Aorta (tissue), 5 donors: Measurements from ENCODE around the gene PLPP3. TPM values are rescaled to one million over a fixed set of nuclear protein-coding genes. Genes with fewer than 3 reads are reported as not detected.

Experiments
- ATAC-seq: fragments of 200-7000 bp; cut with Tn5 transposase; one replicate; pipeline ENCODE4 v1.9.1; 2022; ENCODE audit warnings: moderate library complexity; ENCODE audit not compliant: low FRiP score
- DNase-seq, 2 donors: peaks; one replicate each; pipeline ENCODE4 v3.0.0-alpha.2; 2020
- H3K27ac ChIP-seq, 2 donors: one replicate each; pipeline ENCODE4 v1.5.1; 2013; ENCODE audit warnings: low read length in 2 of 2, mild to moderate bottlenecking in 2 of 2, moderate library complexity in 2 of 2, control low read depth in 1 of 2, inconsistent platforms in 1 of 2, low read depth in 1 of 2
- H3K27me3 ChIP-seq, 2 donors: one replicate each; pipeline ENCODE4 v1.6.1; 2013; ENCODE audit warnings: control low read depth in 1 of 2, low read length in 1 of 2, mild to moderate bottlenecking in 1 of 2, moderate library complexity in 1 of 2; ENCODE audit not compliant: insufficient read depth in 2 of 2, control insufficient read depth in 1 of 2
- H3K36me3 ChIP-seq, 2 donors: one replicate each; pipeline ENCODE4 v1.6.1; 2013; ENCODE audit warnings: control low read depth in 1 of 2, low read length in 1 of 2, mild to moderate bottlenecking in 1 of 2; ENCODE audit not compliant: insufficient read depth in 2 of 2, control insufficient read depth in 1 of 2
- H3K4me1 ChIP-seq, 2 donors: one replicate each; pipeline ENCODE4 v1.6.1; 2013; ENCODE audit warnings: low read length in 2 of 2, control low read depth in 1 of 2, mild to moderate bottlenecking in 1 of 2, moderate library complexity in 1 of 2; ENCODE audit not compliant: insufficient read depth in 2 of 2, control insufficient read depth in 1 of 2
- H3K4me3 ChIP-seq, 2 donors: one replicate each; pipeline ENCODE4 v1.5.1; 2013; ENCODE audit warnings: low read length in 2 of 2, control low read depth in 1 of 2, mild to moderate bottlenecking in 1 of 2
- H3K9me3 ChIP-seq: one replicate; pipeline ENCODE4 v1.6.1; 2013; ENCODE audit warnings: mild to moderate bottlenecking, low read length; ENCODE audit not compliant: control insufficient read depth
- WGBS, 2 donors: extraction: QIAGEN DNeasy Blood & Tissue Kit; methylation state at CpG; one replicate each; pipeline ENCODE4 v1.1.7; 2013; 5-methylcytosine and 5-hydroxymethylcytosine counted together
- intact Hi-C, 2 donors: fragments of 100-400 bp; cut with DNase I; formaldehyde crosslinking; loops; one replicate each; pipeline versions ENCODE4 v1.14.2 to v1.15.0; 2022
- polyA plus RNA-seq, 2 donors: library from polyadenylated mRNA; stranded (reverse); fragments of 200-250 nt; gene quantifications; one replicate each; pipeline ENCODE4 v1.2.3, GENCODE V29; 2013
- total RNA-seq, 2 donors: library from RNA; stranded (reverse); fragmentation: NEBNext Ultra II Directional; extraction: Animal tissue kit (Norgen Biotek cat#: 25700); gene quantifications; one replicate each; pipeline ENCODE4 v1.2.1, GENCODE V29; 2021
- donor health status: healthy with polysubstance abuse.
- donor health status: Bipolar disorder and iron deficiency.
- donor health status: DM: no; HTN: no; CAD: no.
- donor health status: DM: no; HTN: no; CAD: no.
- donor health status: DM: yes; HTN: yes; CAD: no.

Gene PLPP3
- total and polyA plus RNA-seq, 4 donors, result 19.0 to 114 (median 94.2) TPM

DNA sequence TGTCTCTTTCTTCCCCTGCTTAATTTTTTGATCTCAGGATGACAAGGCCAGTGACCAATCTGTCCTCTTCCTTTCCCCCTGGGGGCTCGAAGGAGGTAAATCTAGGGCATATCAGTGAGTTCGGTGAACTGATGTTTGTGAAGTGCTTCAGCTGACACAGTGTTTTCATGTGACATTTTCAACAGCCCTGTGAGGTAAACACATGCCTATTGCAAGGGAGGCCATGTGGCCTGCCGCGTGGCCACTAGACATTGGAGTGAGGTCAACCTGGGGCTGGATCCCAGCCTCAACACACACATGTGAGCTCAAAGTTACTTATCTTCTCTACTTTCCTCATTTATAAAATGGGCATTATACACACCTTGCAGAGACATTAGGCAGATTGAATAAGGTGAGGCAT lies 126.3 kb downstream of the PLPP3 start:
- no peak for ATAC-seq

DNA sequence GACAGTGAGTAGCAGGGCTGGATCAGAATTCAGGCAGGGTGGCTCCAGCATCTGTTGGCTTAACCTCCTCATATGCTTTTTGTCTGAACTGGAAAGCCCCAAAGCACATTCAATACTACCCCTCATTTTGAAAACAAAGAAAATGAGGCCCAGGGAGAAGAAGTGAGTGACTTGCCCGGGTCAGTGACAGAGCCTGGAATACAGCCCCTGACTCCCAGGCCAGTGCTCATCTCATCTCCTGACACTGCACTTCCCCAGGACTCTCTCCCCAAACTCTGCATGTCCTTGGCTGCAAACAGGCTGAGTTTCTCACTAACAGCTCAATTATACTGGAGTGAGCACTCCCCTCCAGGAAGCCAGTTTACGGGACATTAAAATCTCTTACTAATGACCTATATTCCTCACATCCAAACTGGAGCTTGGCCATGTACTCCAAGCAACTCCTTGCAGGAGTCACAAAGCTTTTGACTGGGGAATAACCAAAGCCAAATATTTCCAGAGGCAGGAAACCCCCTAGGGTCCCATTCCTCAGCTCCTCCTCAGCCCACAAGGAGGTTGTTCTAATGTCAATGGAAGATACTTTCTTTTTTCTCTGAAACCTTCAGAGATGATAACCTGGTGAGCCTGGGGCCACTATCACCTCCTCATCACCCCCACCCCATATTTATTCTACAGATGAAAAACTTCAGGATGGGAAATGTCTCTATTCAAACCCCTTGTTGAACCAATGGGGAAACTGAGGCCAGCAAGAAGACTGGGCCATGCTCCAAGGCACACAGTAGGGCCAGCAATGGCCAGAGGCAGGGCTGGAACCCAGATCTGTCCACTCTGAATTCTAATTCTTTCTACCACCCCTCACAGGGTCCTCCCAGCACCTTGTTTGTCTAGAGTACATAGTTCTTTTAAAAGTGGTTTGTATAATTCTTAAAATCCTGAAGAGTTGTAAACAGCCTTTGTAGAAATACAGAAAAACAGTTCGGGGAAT lies 127.0 kb downstream of the PLPP3 start:
- 49 to 58% methylated on average over 3 of the region's 3 CpGs for WGBS, 2 donors
- intact Hi-C loops, result no loop called here
- DNase-seq (no peak), ATAC-seq (peak; percentile 12)
- Histone ChIP-seq H3K36me3 (no peaks in the 10 kb centered on the region), H3K27me3 (no peaks in the 10 kb centered on the region), H3K4me3 (no peak overlapping the region), H3K27ac (no peak overlapping the region), H3K9me3 (no peaks in the 10 kb centered on the region), H3K4me1 (peaks cover 0 to 2% of the 10 kb centered on the region in 2 donors)

More for the DNA sequence above, 126.3 kb downstream of the PLPP3 start:
- H3K36me3 ChIP-seq, result no peaks in the 10 kb centered on the region
- DNase-seq, result no peak
- no peaks in the 10 kb centered on the region for H3K27me3 ChIP-seq
- intact Hi-C loops, result no loop called here
- H3K4me1 ChIP-seq, result no peaks in the 10 kb centered on the region
- no peak overlapping the region for H3K4me3 ChIP-seq
- H3K27ac ChIP-seq, result no peak overlapping the region
- WGBS, 2 donors, result 90 to 95% methylated on average over 4 of the region's 4 CpGs
- H3K9me3 ChIP-seq, result no peaks in the 10 kb centered on the region

DNA sequence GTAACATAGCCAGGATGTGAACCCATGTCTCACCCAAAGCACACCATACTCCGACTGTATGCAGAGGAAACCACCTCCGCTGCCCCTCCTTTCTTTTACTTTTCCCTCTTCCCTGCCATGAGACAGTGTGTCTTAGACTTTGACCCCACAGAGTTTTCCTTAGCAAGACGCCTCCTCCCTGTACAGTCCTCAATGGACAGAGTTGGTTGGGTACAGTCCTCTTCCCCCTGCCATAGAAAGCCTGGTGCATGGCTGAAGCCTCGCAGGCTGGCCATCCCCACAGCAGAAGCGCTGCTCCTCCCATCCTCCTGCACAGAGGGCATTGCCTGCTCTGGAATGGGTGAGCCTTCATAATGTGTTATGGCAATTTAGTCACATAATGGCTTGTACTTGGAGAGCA lies 127.9 kb downstream of the PLPP3 start:
- H3K9me3 ChIP-seq, result no peaks in the 10 kb centered on the region
- peaks cover 4 to 8% of the 10 kb centered on the region in 2 donors for H3K4me1 ChIP-seq

DNA sequence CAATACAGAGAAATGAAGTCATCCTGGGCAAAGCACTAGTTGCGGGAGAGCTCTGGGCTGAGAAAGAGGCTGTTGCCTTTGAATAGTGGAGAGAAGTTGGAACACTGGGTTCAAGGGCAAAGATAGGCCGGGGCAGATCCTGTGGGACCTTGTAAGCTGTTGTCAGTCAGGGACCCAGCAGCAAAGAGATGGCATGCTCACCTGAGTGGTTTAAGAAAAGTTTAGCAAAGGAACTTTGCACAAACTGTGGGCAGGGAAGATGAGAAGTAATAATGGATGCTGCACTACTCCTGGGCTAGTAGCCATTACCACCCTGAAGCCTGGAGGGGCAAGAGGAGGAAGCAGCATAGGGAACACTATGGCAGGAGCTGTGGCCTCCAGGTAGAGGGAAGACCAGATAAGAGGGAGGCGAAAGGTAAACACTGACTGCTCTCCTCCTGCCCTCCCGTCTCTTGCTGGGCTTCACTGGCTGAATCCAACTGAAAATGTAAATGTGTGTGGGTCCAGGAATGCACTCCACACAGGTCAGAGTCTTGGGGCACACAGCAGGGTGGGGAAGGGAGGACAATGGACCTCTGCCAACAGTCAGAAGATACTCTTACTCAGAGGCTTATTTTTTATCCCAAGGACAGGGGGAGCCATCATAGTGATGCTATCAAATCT lies 129.2 kb downstream of the PLPP3 start:
- no peak for DNase-seq
- Histone ChIP-seq H3K4me3 (no peak overlapping the region), H3K4me1 (peaks cover 8 to 10% of the 10 kb centered on the region in 2 donors), H3K36me3 (no peaks in the 10 kb centered on the region), H3K27ac (peak overlapping the region in 1 of 2 donors; percentile 20), H3K27me3 (no peaks in the 10 kb centered on the region), H3K9me3 (no peaks in the 10 kb centered on the region)
- 85 to 86% methylated on average over 4 of the region's 4 CpGs for WGBS, 2 donors
- no peak for ATAC-seq
- intact Hi-C loops, result no loop called here

More for the DNA sequence above, 127.9 kb downstream of the PLPP3 start:
- intact Hi-C loops, result no loop called here
- no peak overlapping the region for H3K27ac ChIP-seq
- DNase-seq (no peak), ATAC-seq (no peak)
- no peaks in the 10 kb centered on the region for H3K36me3 ChIP-seq
- no peaks in the 10 kb centered on the region for H3K27me3 ChIP-seq
- 93 to 97% methylated on average over 5 of the region's 5 CpGs for WGBS, 2 donors
- H3K4me3 ChIP-seq, result no peak overlapping the region

DNA sequence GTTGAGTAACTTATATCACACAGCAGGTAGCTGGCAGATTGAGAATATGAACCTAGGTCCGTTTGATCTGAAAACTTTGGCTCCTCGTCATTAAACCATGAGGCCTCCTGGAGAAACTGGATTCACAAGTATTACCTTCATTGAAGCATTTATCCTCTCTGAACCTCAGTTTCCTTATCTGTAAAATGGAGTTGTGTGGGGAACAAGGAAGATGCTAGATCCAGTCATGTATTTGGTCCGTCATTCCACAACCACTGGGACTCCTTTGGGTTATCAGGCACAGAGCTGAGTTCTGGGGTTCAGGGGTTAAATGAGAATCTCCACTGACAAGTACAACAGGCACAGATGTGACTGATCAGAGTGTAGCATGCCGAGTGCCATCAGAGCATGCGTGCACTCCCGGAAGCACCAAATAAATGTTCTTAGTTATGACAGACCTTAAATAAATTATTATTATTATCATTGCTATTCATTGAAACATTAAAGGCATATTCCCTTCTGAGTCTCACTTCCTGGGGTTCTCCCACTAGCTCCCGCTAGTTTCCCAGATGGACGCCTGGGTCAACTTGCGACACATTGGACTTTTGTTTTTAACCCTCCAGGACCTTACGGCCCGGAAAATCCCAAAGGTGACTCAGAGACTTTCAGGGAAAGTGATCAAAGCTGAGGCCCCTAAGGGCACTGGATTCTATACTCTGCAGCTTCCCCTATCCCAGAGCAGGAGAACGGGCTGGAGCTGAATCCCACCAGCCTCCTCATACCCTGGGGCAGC lies 130.6 kb downstream of the PLPP3 start:
- no peak overlapping the region for H3K27ac ChIP-seq
- DNase-seq (no peak), ATAC-seq (no peak)
- no peaks in the 10 kb centered on the region for H3K36me3 ChIP-seq
- H3K27me3 ChIP-seq, result no peaks in the 10 kb centered on the region
- peaks cover 8 to 10% of the 10 kb centered on the region in 2 donors for H3K4me1 ChIP-seq
- no peaks in the 10 kb centered on the region for H3K9me3 ChIP-seq
- intact Hi-C loops, result no loop called here
- WGBS, 2 donors, result 67 to 74% methylated on average over 12 of the region's 12 CpGs
- H3K4me3 ChIP-seq, result no peak overlapping the region

DNA sequence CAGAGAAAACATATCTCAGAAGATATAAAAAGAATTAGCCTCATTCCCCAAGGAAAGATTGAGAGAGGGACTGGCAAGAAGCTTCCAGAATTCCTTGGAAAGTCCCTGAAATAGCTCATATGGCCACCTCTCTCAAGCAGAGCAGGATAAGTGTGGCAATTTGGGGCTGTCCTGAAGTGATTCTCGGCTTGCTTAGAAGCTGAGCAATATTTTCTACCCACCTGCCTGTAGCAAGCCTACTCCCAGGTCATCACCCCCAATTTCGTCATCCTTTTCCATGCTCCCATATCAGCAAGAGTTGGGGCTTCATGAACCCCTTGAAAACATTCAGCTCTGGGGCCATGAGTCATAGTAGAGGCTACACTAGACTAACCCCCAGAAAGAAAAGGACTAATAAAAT lies 131.5 kb downstream of the PLPP3 start:
- Histone ChIP-seq H3K4me3 (no peak overlapping the region), H3K4me1 (peaks cover 8 to 10% of the 10 kb centered on the region in 2 donors), H3K36me3 (no peaks in the 10 kb centered on the region), H3K27me3 (no peaks in the 10 kb centered on the region), H3K9me3 (no peaks in the 10 kb centered on the region), H3K27ac (peak overlapping the region in 1 of 2 donors; percentile 19)
- DNase-seq (no peak), ATAC-seq (peak; percentile 52)
- WGBS, 2 donors, result 43 to 50% methylated on average over 2 of the region's 2 CpGs
- intact Hi-C loops, result no loop called here

DNA sequence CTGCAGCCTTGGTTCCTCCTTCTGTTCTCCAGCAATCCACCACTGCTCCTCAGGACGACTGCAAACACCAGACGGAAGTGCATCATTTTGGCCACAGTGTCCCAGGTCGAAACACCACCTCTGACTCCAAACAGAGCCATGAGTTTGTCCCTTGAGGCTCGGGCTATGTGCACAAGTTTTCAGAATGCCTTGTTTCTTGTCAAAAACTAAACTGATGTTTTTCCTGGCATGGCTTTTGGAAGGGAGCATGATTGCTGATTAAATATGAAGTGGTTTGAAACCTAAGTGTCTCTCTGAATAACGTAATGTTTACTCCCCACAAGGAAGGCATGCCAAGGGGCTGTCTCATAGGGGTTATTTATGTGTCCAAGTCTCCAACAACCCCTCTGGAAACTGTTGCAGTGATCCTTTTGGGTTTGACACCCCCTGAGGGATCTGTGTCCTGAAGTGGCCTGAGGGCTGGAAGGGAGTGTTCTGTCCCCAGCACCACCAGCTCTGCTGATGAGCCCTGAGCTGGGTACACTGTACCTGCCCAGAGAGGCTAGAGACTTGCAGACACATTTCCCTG lies 132.7 kb downstream of the PLPP3 start:
- no peak overlapping the region for H3K4me3 ChIP-seq
- ATAC-seq, result peak; percentile 77
- intact Hi-C loops, result no loop called here

DNA sequence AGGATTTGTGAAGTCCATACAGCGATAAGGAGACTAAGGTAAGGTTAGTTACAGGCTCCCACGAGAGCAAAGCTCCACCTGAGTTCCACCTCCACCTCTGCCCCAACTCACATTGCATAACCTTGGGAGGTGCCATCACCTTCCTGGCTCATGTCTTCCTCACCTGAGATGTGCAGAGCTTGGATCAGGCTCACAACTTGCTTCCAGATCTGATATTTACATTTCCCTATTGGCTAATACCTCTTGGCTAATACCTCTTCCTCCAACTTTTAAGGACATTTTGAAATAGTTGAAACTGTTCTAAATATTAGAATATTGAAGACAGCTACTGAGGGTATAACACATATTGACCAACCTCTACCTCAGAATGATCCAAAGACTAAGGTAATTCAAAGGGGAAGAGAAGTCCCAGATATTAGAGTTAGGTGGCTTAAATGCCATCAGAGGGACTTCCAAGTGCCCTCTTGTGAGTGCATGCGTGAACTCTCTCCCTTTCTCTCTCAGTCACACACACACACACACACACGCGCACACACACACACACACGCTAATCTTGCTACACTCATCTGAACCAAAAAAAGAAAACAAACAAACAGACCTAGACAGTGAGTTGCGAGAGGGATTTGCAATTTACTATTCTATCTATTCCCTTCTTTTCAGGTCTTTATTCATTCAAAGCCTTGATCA lies 134.3 kb downstream of the PLPP3 start:
- intact Hi-C loops, result no loop called here
- 71 to 90% methylated on average over 7 of the region's 7 CpGs for WGBS, 2 donors
- Histone ChIP-seq H3K27me3 (no peaks in the 10 kb centered on the region), H3K4me3 (no peak overlapping the region), H3K4me1 (peaks cover 8 to 10% of the 10 kb centered on the region in 2 donors), H3K36me3 (no peaks in the 10 kb centered on the region), H3K9me3 (no peaks in the 10 kb centered on the region), H3K27ac (no peak overlapping the region)
- DNase-seq, result no peak
- ATAC-seq, result no peak

More for the DNA sequence above, 132.7 kb downstream of the PLPP3 start:
- H3K9me3 ChIP-seq, result no peaks in the 10 kb centered on the region
- H3K27ac ChIP-seq, result peak overlapping the region in 1 of 2 donors; percentile 66
- H3K36me3 ChIP-seq, result no peaks in the 10 kb centered on the region
- peak in 1 of 2 donors; percentile 49 for DNase-seq
- no peaks in the 10 kb centered on the region for H3K27me3 ChIP-seq
- WGBS, 2 donors, result 4 to 5% methylated on average over 5 of the region's 5 CpGs
- H3K4me1 ChIP-seq, result peaks cover 8 to 10% of the 10 kb centered on the region in 2 donors
